Lower lobe of right lung (tissue), 2 donors: ENCODE results near the gene FRY. TPM values are rescaled to one million over a fixed set of nuclear protein-coding genes. Genes with fewer than 3 reads are reported as not detected.

Source experiments
- ATAC-seq, 2 donors: fragments of 200-7000 bp; cut with Tn5 transposase; one replicate each; pipeline ENCODE4 v1.9.1; 2020 to 2022; ENCODE audit warnings: mild to moderate bottlenecking in 2 of 2, moderate library complexity in 2 of 2
- DNase-seq: peaks from one replicate; pipeline ENCODE4 v3.0.0-alpha.2; 2020
- H3K27ac ChIP-seq: fragments of 200-600 bp; one replicate; pipeline ENCODE4 v1.8.0; 2022
- H3K27me3 ChIP-seq: fragments of 200-600 bp; one replicate; pipeline ENCODE4 v1.8.0; 2022; ENCODE audit warnings: low read depth
- H3K36me3 ChIP-seq: fragments of 200-600 bp; one replicate; pipeline ENCODE4 v1.8.0; 2022; ENCODE audit warnings: mild to moderate bottlenecking
- H3K4me1 ChIP-seq: fragments of 200-600 bp; one replicate; pipeline ENCODE4 v1.8.0; 2022
- H3K4me3 ChIP-seq: fragments of 200-600 bp; one replicate; pipeline ENCODE4 v1.8.0; 2022; ENCODE audit warnings: mild to moderate bottlenecking
- H3K9me3 ChIP-seq: fragments of 200-600 bp; one replicate; pipeline ENCODE4 v1.8.0; 2022
- intact Hi-C: fragments of 100-400 bp; cut with DNase I; formaldehyde crosslinking; loops from one replicate; pipeline ENCODE4 v1.11.0; 2022
- total RNA-seq: library from RNA; stranded (reverse); fragmentation: NEBNext Ultra II Directional; extraction: Animal tissue kit (Norgen Biotek cat#: 25700); gene quantifications from one replicate; pipeline ENCODE4 v1.2.1, GENCODE V29; 2021
- TF ChIP-seq, protein P1 (sequence below): fragments of 200-600 bp; IDR thresholded peaks from one replicate; pipeline ENCODE4 v1.8.0; 2022; ENCODE audit warnings: antibody characterized with exemption, mild to moderate bottlenecking
- donor health status: DM: no; HTN: yes; CAD: no; lungs with severe emphysema.

FRY gene
- total RNA-seq, 1 donor from 2014 or later, result 93.7 TPM

DNA sequence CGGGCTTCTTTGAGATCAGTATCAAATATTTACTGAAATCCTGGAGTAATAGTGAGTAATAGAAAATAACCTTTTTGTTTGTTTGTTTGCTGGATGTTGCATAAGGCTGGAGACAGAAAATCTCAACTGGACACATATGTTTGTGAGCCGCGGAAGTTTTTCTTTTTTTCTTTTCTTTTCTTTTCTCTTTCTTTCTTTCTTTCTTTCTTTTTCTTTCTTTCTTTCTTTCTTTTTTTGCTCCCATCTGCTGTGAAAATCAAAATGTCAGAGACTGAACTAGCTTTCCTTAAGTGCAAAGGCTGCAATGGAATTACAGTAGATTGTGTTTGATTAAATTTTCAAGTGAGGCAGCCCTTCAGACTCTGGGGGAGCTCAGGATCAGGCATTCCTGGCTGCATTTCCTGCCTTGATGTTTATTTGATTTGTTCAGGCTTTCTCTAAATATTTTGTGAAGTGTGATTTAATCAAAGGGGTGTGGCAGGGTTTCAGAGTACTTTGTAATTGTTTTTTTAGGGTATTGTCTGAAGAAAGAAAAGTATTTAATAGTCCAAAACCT is 319 bp downstream of the FRY start:
- intact Hi-C loops, result no loop called here
- Histone ChIP-seq H3K36me3 (no peaks in the 10 kb centered on the region), H3K27me3 (no peaks in the 10 kb centered on the region), H3K4me3 (peak overlapping the region; percentile 74), H3K9me3 (no peaks in the 10 kb centered on the region), H3K4me1 (peaks cover 20% of the 10 kb centered on the region), H3K27ac (peak overlapping the region; percentile 73)
- no peak for DNase-seq
- no peak for ATAC-seq
- TF ChIP-seq, protein P1, sequence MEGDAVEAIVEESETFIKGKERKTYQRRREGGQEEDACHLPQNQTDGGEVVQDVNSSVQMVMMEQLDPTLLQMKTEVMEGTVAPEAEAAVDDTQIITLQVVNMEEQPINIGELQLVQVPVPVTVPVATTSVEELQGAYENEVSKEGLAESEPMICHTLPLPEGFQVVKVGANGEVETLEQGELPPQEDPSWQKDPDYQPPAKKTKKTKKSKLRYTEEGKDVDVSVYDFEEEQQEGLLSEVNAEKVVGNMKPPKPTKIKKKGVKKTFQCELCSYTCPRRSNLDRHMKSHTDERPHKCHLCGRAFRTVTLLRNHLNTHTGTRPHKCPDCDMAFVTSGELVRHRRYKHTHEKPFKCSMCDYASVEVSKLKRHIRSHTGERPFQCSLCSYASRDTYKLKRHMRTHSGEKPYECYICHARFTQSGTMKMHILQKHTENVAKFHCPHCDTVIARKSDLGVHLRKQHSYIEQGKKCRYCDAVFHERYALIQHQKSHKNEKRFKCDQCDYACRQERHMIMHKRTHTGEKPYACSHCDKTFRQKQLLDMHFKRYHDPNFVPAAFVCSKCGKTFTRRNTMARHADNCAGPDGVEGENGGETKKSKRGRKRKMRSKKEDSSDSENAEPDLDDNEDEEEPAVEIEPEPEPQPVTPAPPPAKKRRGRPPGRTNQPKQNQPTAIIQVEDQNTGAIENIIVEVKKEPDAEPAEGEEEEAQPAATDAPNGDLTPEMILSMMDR, result no peak

DNA sequence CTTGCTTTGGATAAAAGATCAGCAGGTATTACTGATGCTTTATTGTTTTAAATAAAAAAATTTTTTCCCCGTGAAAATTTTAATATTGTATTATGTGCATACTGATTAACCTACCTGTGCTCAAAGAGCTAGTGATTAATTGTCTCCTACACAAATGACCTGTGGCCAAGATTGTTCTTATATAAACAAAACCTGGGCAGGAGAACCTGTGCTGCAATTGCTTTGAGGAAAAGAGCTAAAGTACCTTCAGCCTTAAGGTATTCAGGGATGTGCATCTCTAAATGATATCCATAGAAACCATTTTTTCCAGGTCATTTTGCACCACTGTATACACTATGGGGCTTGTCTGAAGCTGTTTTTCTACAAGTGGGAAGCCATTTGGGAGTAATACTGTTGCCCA is 1.2 kb downstream of the FRY start:
- H3K27ac ChIP-seq, result no peak overlapping the region
- ATAC-seq (no peak), DNase-seq (no peak)
- H3K4me1 ChIP-seq, result peaks cover 25% of the 10 kb centered on the region
- intact Hi-C loops, result no loop called here
- no peak overlapping the region for H3K4me3 ChIP-seq
- H3K27me3 ChIP-seq, result no peaks in the 10 kb centered on the region
- H3K36me3 ChIP-seq, result no peaks in the 10 kb centered on the region
- TF ChIP-seq, protein P1, result no peak
- H3K9me3 ChIP-seq, result no peaks in the 10 kb centered on the region

DNA sequence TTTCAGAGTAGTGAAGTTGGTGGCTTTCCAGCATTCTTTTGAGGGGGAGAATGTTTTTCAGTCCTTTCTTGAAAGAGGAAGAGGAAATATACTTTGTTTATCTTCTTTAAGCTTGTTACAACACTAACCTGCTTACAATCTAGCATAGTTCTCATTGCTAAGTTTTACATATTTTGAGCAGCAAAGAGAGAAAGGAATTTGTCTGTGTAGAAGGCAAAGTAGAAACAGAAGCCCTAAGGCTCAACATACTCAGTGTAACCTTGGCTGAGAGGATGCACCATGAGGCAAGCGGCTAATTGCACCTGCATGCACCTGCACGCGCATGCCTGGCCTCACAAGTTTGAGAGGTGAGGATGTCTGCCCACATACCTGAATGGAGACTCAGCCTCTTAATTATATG is 2.2 kb downstream of the FRY start:
- Histone ChIP-seq H3K4me3 (no peak overlapping the region), H3K9me3 (no peaks in the 10 kb centered on the region), H3K27me3 (no peaks in the 10 kb centered on the region), H3K36me3 (no peaks in the 10 kb centered on the region), H3K27ac (no peak overlapping the region), H3K4me1 (peaks cover 25% of the 10 kb centered on the region)
- intact Hi-C loops, result no loop called here
- ATAC-seq, result no peak
- TF ChIP-seq, protein P1, result no peak
- no peak for DNase-seq

DNA sequence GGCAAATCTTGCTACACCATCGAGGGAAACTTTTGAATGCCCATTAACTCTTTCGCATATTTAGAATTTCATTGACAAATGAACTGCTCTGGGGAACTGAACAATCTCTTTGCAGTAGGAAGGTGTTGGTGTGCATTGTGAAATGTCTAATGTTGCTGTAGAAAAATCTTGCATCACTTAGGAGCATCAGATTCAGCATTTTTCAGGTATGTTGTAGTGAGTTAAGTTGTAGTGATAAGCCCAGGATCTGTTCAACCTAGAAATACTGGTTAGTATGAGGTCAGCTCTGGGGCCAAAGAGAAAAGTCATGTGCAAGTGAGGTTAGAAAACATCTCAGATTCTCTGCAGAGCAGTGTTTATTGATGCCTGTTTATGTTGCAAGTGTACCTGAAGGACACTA is 4.1 kb downstream of the FRY start:
- DNase-seq (no peak), ATAC-seq (no peak)
- intact Hi-C loops, result no loop called here
- H3K4me3 ChIP-seq, result no peak overlapping the region
- peaks cover 23% of the 10 kb centered on the region for H3K4me1 ChIP-seq
- TF ChIP-seq, protein P1, result no peak
- no peaks in the 10 kb centered on the region for H3K27me3 ChIP-seq
- H3K9me3 ChIP-seq, result no peaks in the 10 kb centered on the region
- H3K27ac ChIP-seq, result no peak overlapping the region
- no peaks in the 10 kb centered on the region for H3K36me3 ChIP-seq

DNA sequence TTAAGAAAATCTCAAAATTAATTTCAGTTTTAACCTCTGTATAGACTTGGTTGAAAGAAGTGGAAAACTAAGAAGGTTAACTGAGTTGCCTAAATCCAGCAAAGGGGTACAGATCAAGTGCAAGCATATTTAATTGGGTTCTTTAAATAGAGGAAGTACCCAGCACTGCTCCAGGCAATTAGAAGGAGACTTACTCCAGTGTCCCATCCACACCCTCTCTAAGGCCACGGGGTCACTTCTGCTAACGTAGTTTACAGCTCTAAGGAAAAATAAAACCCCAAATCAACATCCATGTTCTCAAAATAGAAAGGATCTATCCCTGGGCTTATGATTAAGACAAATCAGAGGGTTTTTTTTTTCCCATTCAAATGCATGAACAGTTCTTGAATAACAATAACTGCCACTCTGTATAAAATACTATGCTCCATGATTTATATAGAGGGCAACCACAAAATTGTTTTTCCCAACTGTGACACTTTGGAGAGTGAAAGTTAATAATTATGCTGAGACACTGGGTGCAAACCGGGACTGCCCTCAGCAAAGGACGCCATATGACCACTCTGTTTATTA is 4.6 kb downstream of the FRY start:
- TF ChIP-seq, protein P1, result no peak
- Histone ChIP-seq H3K4me3 (no peak overlapping the region), H3K27ac (no peak overlapping the region), H3K27me3 (no peaks in the 10 kb centered on the region), H3K36me3 (no peaks in the 10 kb centered on the region), H3K9me3 (no peaks in the 10 kb centered on the region), H3K4me1 (peaks cover 20% of the 10 kb centered on the region)
- DNase-seq (no peak), ATAC-seq (peak; percentile 42 to 73)
- intact Hi-C loops, result no loop called here
